ENCODE results near the gene MAX.

The MAX gene

GRCh38 chr14:65102441-65103149 is at the start of gene MAX:
Gene MAX (minus strand): TSS chr14:65102517. CDS start chr14:65102339, 178 bp downstream.
- peak; percentile 100 for DNase-seq

GRCh38 chr14:65151609-65151956 is 49.3 kb upstream of the MAX start:
- DNase-seq = peak; percentile 53

- no peak for DNase-seq
Measured at GRCh38 chr14:65150898-65151608, 48.7 kb upstream of the MAX start.

GRCh38 chr14:65149116-65149515 is 46.8 kb upstream of the MAX start:
- DNase-seq = no peak

- DNase-seq = no peak
Measured at GRCh38 chr14:65144170-65144569, 41.9 kb upstream of the MAX start.

- no peak for DNase-seq
Measured at GRCh38 chr14:65142914-65143625, 40.8 kb upstream of the MAX start.

GRCh38 chr14:65142429-65142828 is 40.1 kb upstream of the MAX start:
- no peak for DNase-seq

- DNase-seq = no peak
Measured at GRCh38 chr14:65141523-65141922, 39.2 kb upstream of the MAX start.

- DNase-seq = peak; percentile 18
Measured at GRCh38 chr14:65137648-65138307, 35.5 kb upstream of the MAX start.

- peak; percentile 41 for DNase-seq
Measured at GRCh38 chr14:65134651-65135579, 32.6 kb upstream of the MAX start.

GRCh38 chr14:65132855-65133254 is 30.5 kb upstream of the MAX start:
- no peak for DNase-seq

- DNase-seq = no peak
Measured at GRCh38 chr14:65131301-65131701, 29.0 kb upstream of the MAX start.

GRCh38 chr14:65128096-65128495 is 25.8 kb upstream of the MAX start:
- DNase-seq = no peak

GRCh38 chr14:65117769-65118745 is 15.7 kb upstream of the MAX start:
- no peak for DNase-seq

GRCh38 chr14:65115615-65116014 is 13.3 kb upstream of the MAX start:
- DNase-seq = no peak

GRCh38 chr14:65110525-65110924 is 8.2 kb upstream of the MAX start:
- no peak for DNase-seq

- no peak for DNase-seq
Measured at GRCh38 chr14:65109357-65109756, 7.0 kb upstream of the MAX start.

- no peak for DNase-seq
Measured at GRCh38 chr14:65107200-65107599, 4.9 kb upstream of the MAX start.

GRCh38 chr14:65106736-65107135 is 4.4 kb upstream of the MAX start:
- DNase-seq = no peak

GRCh38 chr14:65106316-65106715 is 4.0 kb upstream of the MAX start:
- no peak for DNase-seq

GRCh38 chr14:65104791-65105190 is 2.5 kb upstream of the MAX start:
- DNase-seq = no peak
